AG04449 (cell line): ENCODE results near the gene VAV2.

Experiments used
- CTCF ChIA-PET: fragments of 350-600 bp; formaldehyde crosslinking; extraction: SDS; loops from one replicate; lab custom pipeline; 2021; ENCODE audit warnings: antibody characterized with exemption; lab: Yijun Ruan, JAX
- POLR2A ChIA-PET: fragments of 400-600, 350-600 bp; formaldehyde crosslinking; extraction: SDS; loops from one replicate; lab custom pipeline; 2020; ENCODE audit warnings: antibody characterized with exemption, inconsistent platforms; lab: Yijun Ruan, JAX
- DNase-seq: peaks from one replicate; pipeline ENCODE4 v3.0.0-alpha.2; 2010; ENCODE audit warnings: low read depth, low spot score
- H3K4me3 ChIP-seq: 2 replicates; pipeline ENCODE4 v1.5.1; 2011; ENCODE audit warnings: low read depth, mild to moderate bottlenecking, control low read depth, low read length
- CTCF ChIP-seq: IDR thresholded peaks from one replicate; pipeline ENCODE4 v1.5.1; 2011; ENCODE audit warnings: mild to moderate bottlenecking, moderate library complexity, low read length, control low read depth, inconsistent platforms; ENCODE audit not compliant: insufficient read depth; ENCODE audit errors: missing control alignments

The VAV2 gene

GRCh38 chr9:133851693-133852092, 140.4 kb downstream of the VAV2 start:
- POLR2A ChIA-PET = no interaction called here
- no peak overlapping the region for H3K4me3 ChIP-seq
- CTCF ChIA-PET = no interaction called here
- DNase-seq = no peak
- TF ChIP-seq CTCF = no peak

GRCh38 chr9:133850937-133851336, 141.2 kb downstream of the VAV2 start:
- DNase-seq = no peak
- ChIA-PET CTCF (no interaction called here), POLR2A (no interaction called here)
- no peak for TF ChIP-seq CTCF
- no peak overlapping the region for H3K4me3 ChIP-seq

GRCh38 chr9:133850161-133850560, 142.0 kb downstream of the VAV2 start:
- POLR2A ChIA-PET = no interaction called here
- DNase-seq = no peak
- CTCF ChIA-PET = interaction anchor here (0.7 kb wide), 1 partner anchor 9 kb away, joined by 3 read pairs; no protein-coding TSS in a partner anchor
- no peak for TF ChIP-seq CTCF
- no peak overlapping the region for H3K4me3 ChIP-seq

GRCh38 chr9:133849110-133849670, 142.9 kb downstream of the VAV2 start:
- no peak for DNase-seq
- CTCF ChIA-PET = interaction anchor here (1.5 kb wide), 1 partner anchor 56 kb away, joined by 4 read pairs; no protein-coding TSS in a partner anchor
- no peak for TF ChIP-seq CTCF

GRCh38 chr9:133848471-133849109, 143.5 kb downstream of the VAV2 start:
- no peak for DNase-seq
- ChIA-PET POLR2A (no interaction called here), CTCF (interaction anchor here (1.0 to 1.5 kb wide), 2 partner anchors 55 to 146 kb away, joined by 4 read pairs; no protein-coding TSS in a partner anchor)
- H3K4me3 ChIP-seq = no peak overlapping the region
- no peak for TF ChIP-seq CTCF

More at GRCh38 chr9:133849110-133849670, 142.9 kb downstream of the VAV2 start:
- POLR2A ChIA-PET = no interaction called here
- H3K4me3 ChIP-seq = no peak overlapping the region

GRCh38 chr9:133846483-133847090, 145.5 kb downstream of the VAV2 start:
- ChIA-PET POLR2A (no interaction called here), CTCF (no interaction called here)
- H3K4me3 ChIP-seq = no peak overlapping the region
- DNase-seq = no peak
- no peak for TF ChIP-seq CTCF
